GM20431 (cell line): ENCODE measurements around the gene ADAM19.
"Not testable (repeated sequence)": the region's sequence is repeated elsewhere in the genome, so short reads cannot be mapped to it uniquely, and the experiment has no call there.

Experiments
- in situ Hi-C: fragments of 300-500 bp; cut with MseI, MboI; formaldehyde crosslinking; loops from one replicate; pipeline ENCODE4 v1.15.0; 2020; ENCODE audit warnings: low sequenced_read_pairs; ENCODE audit not compliant: unreplicated experiment

Gene ADAM19

GRCh38 chr5:157494178-157494832 lies 81.3 kb downstream of the ADAM19 start:
- in situ Hi-C loops = no loop called here

GRCh38 chr5:157492886-157493285 lies 82.7 kb downstream of the ADAM19 start:
- in situ Hi-C loops = no loop called here

- in situ Hi-C loops = no loop called here
Measured at GRCh38 chr5:157491471-157491995, 84.0 kb downstream of the ADAM19 start.

GRCh38 chr5:157487358-157487757 lies 88.2 kb downstream of the ADAM19 start:
- in situ Hi-C loops = no loop called here

- in situ Hi-C loops = no loop called here
Measured at GRCh38 chr5:157486861-157487260, 88.7 kb downstream of the ADAM19 start.

- in situ Hi-C loops = no loop called here
Measured at GRCh38 chr5:157486221-157486681, 89.3 kb downstream of the ADAM19 start.

- in situ Hi-C loops = no loop called here
Measured at GRCh38 chr5:157485811-157486210, 89.8 kb downstream of the ADAM19 start.

GRCh38 chr5:157485340-157485739 lies 90.2 kb downstream of the ADAM19 start:
- in situ Hi-C loops = no loop called here

GRCh38 chr5:157484768-157485167 lies 90.8 kb downstream of the ADAM19 start:
- in situ Hi-C loops = no loop called here

- in situ Hi-C loops = not testable (repeated sequence)
Measured at GRCh38 chr5:157482702-157483101, 92.9 kb downstream of the ADAM19 start.

- in situ Hi-C loops = no loop called here
Measured at GRCh38 chr5:157481666-157482065, 93.9 kb downstream of the ADAM19 start.

GRCh38 chr5:157481265-157481664 lies 94.3 kb downstream of the ADAM19 start:
- in situ Hi-C loops = no loop called here

- in situ Hi-C loops = no loop called here
Measured at GRCh38 chr5:157479612-157480510, 95.7 kb downstream of the ADAM19 start.

GRCh38 chr5:157479166-157479565 lies 96.4 kb downstream of the ADAM19 start:
- in situ Hi-C loops = no loop called here

- in situ Hi-C loops = no loop called here
Measured at GRCh38 chr5:157478726-157479125, 96.8 kb downstream of the ADAM19 start.

- in situ Hi-C loops = no loop called here
Measured at GRCh38 chr5:157477814-157478494, 97.6 kb downstream of the ADAM19 start.

GRCh38 chr5:157476702-157477408 lies 98.7 kb downstream of the ADAM19 start:
- in situ Hi-C loops = no loop called here

GRCh38 chr5:157475432-157475831 lies 100.1 kb downstream of the ADAM19 start:
- in situ Hi-C loops = no loop called here

- in situ Hi-C loops = no loop called here
Measured at GRCh38 chr5:157473383-157474320, 101.9 kb downstream of the ADAM19 start.
